Measurements from ENCODE around the gene ADORA2A.

The ADORA2A gene

GRCh38 chr22:24383061-24383460 is 44.3 kb upstream of the ADORA2A start:
- Histone ChIP-seq H3K4me2 (no peak overlapping the region), H3K27me3 (ENCODE audit: insufficient read depth, low read depth) (no peaks in the 10 kb centered on the region), H3K9ac (no peak overlapping the region), H2AFZ (ENCODE audit: low read depth) (no peak overlapping the region), H3K27ac (no peak overlapping the region), H3K36me3 (ENCODE audit: insufficient read depth) (no peaks in the 10 kb centered on the region), H3K4me1 (ENCODE audit: low read depth, poor library complexity, severe bottlenecking) (no peaks in the 10 kb centered on the region), H3K79me2 (ENCODE audit: insufficient read depth, low read depth) (no peaks in the 10 kb centered on the region), H4K20me1 (ENCODE audit: insufficient read depth) (no peaks in the 10 kb centered on the region), H3K4me3 (IDR thresholded peaks at IDR 0.05; ENCODE audit: insufficient read depth, low read depth, low read length) (no peak overlapping the region)
- TF ChIP-seq CTCF (conservative IDR thresholded peaks at IDR 0.05; ENCODE audit: low read depth, low read length) = no peak

GRCh38 chr22:24384131-24384530 is 43.3 kb upstream of the ADORA2A start:
- Histone ChIP-seq H2AFZ (ENCODE audit: low read depth) (no peak overlapping the region), H4K20me1 (ENCODE audit: insufficient read depth) (no peaks in the 10 kb centered on the region), H3K4me3 (IDR thresholded peaks at IDR 0.05; ENCODE audit: insufficient read depth, low read depth, low read length) (no peak overlapping the region), H3K36me3 (ENCODE audit: insufficient read depth) (no peaks in the 10 kb centered on the region), H3K4me2 (no peak overlapping the region), H3K27me3 (ENCODE audit: insufficient read depth, low read depth) (no peaks in the 10 kb centered on the region), H3K4me1 (ENCODE audit: low read depth, poor library complexity, severe bottlenecking) (no peaks in the 10 kb centered on the region), H3K27ac (no peak overlapping the region), H3K79me2 (ENCODE audit: insufficient read depth, low read depth) (no peaks in the 10 kb centered on the region), H3K9ac (no peak overlapping the region)
- TF ChIP-seq CTCF (conservative IDR thresholded peaks at IDR 0.05; ENCODE audit: low read depth, low read length) = no peak

- H3K27ac ChIP-seq = no peak overlapping the region
- H3K4me1 ChIP-seq (ENCODE audit: low read depth, poor library complexity, severe bottlenecking) = no peaks in the 10 kb centered on the region
- H4K20me1 ChIP-seq (ENCODE audit: insufficient read depth) = no peaks in the 10 kb centered on the region
- no peak overlapping the region for H3K9ac ChIP-seq
- no peaks in the 10 kb centered on the region for H3K27me3 ChIP-seq (ENCODE audit: insufficient read depth, low read depth)
- no peaks in the 10 kb centered on the region for H3K79me2 ChIP-seq (ENCODE audit: insufficient read depth, low read depth)
- TF ChIP-seq CTCF (conservative IDR thresholded peaks at IDR 0.05; ENCODE audit: low read depth, low read length) = no peak
- no peak overlapping the region for H3K4me2 ChIP-seq
- H3K4me3 ChIP-seq (IDR thresholded peaks at IDR 0.05; ENCODE audit: insufficient read depth, low read depth, low read length) = no peak overlapping the region
- no peaks in the 10 kb centered on the region for H3K36me3 ChIP-seq (ENCODE audit: insufficient read depth)
- H2AFZ ChIP-seq (ENCODE audit: low read depth) = no peak overlapping the region
Measured at GRCh38 chr22:24386937-24387471, 40.4 kb upstream of the ADORA2A start.

GRCh38 chr22:24389680-24390079 is 37.7 kb upstream of the ADORA2A start:
- H3K4me2 ChIP-seq = no peak overlapping the region
- H3K27ac ChIP-seq = no peak overlapping the region
- H3K4me3 ChIP-seq (IDR thresholded peaks at IDR 0.05; ENCODE audit: insufficient read depth, low read depth, low read length) = no peak overlapping the region
- no peak for TF ChIP-seq CTCF (conservative IDR thresholded peaks at IDR 0.05; ENCODE audit: low read depth, low read length)
- no peak overlapping the region for H2AFZ ChIP-seq (ENCODE audit: low read depth)
- no peaks in the 10 kb centered on the region for H3K36me3 ChIP-seq (ENCODE audit: insufficient read depth)
- H3K27me3 ChIP-seq (ENCODE audit: insufficient read depth, low read depth) = no peaks in the 10 kb centered on the region
- no peaks in the 10 kb centered on the region for H4K20me1 ChIP-seq (ENCODE audit: insufficient read depth)
- H3K4me1 ChIP-seq (ENCODE audit: low read depth, poor library complexity, severe bottlenecking) = peaks cover 11% of the 10 kb centered on the region
- no peaks in the 10 kb centered on the region for H3K79me2 ChIP-seq (ENCODE audit: insufficient read depth, low read depth)
- no peak overlapping the region for H3K9ac ChIP-seq

Measured in KMS-11 (cell line).